Muscle layer of colon (tissue), 2 donors: ENCODE results near the gene OLFM3.

Source experiments
- H3K27ac ChIP-seq: one replicate; pipeline ENCODE4 v1.7.0; 2013; ENCODE audit warnings: low read depth, mild to moderate bottlenecking, low read length, moderate library complexity
- H3K27me3 ChIP-seq, 2 donors: one replicate each; pipeline ENCODE4 v1.7.0; 2013; ENCODE audit warnings: low read length in 2 of 2, mild to moderate bottlenecking in 2 of 2; ENCODE audit not compliant: insufficient read depth in 2 of 2, control insufficient read depth in 1 of 2
- H3K36me3 ChIP-seq: one replicate; pipeline ENCODE4 v1.7.0; 2013; ENCODE audit warnings: mild to moderate bottlenecking, low read length; ENCODE audit not compliant: insufficient read depth
- H3K4me1 ChIP-seq: one replicate; pipeline ENCODE4 v1.7.0; 2013; ENCODE audit warnings: mild to moderate bottlenecking, low read length; ENCODE audit not compliant: insufficient read depth
- H3K4me3 ChIP-seq, 2 donors: one replicate each; pipeline ENCODE4 v1.7.0; 2013; ENCODE audit warnings: low read length in 2 of 2, low read depth in 1 of 2, mild to moderate bottlenecking in 1 of 2, moderate library complexity in 1 of 2
- H3K9ac ChIP-seq: one replicate; pipeline ENCODE4 v1.7.0; 2013; ENCODE audit warnings: low read length
- H3K9me3 ChIP-seq: one replicate; pipeline ENCODE4 v1.7.0; 2013; ENCODE audit warnings: mild to moderate bottlenecking, low read length
- donor health status: abdominal sarcoma.
- donor health status: Adenocarcinoma of cecum.

The OLFM3 gene

DNA sequence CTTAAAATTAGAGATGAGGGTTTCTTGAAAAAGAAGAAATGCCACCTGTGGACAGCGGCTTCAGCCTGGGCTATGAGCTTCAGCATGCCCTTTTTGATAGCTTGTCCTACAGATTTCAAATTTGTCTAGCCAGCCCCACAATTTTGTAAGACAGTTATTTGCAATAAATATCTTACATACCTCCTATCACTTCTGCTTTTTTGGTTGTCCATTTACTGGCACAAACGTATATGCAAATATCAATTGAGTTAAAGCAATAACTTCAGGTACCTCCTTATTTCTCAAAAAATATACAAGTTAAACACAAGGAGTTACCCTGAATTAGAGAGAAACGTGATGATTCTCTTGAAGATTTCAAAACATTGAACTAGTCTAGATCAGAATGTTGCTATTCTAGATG, 53.5 kb downstream of the OLFM3 start:
- H3K4me3 ChIP-seq: no peak overlapping the region
- no peaks in the 10 kb centered on the region for H3K9me3 ChIP-seq
- H3K27ac ChIP-seq: no peak overlapping the region
- no peaks in the 10 kb centered on the region for H3K4me1 ChIP-seq
- H3K9ac ChIP-seq: no peak overlapping the region
- H3K36me3 ChIP-seq: no peaks in the 10 kb centered on the region
- H3K27me3 ChIP-seq: no peaks in the 10 kb centered on the region

DNA sequence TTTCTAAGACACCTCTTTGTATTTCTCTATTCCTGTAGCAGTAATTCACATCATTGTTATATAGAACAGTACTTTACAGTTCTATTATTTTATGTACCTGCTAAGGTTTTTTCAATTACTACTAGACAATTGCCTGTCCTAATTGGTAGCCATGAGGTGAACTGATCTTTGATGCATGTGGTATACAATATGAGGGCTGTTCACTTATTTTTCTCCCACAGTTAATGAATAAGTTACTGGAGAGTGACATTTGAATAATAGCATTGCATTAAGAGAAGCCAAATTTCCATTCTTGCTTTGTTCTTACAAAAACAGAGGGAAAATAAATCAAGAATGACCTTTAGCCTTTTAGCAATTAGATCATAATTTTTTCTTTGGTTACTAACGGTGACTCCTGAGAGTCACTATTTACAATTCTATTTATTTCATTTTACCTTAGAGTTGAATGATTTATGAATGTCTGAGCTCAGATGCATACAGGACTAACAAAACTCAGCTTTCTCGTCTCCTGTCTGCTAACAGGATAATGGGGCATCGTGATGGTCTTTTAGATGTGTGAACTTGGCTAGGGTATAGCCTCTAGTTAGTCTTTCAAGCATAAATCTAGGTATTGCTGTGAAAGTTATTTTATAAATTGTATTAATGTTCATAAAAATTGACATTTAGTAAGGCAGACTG, 54.1 kb downstream of the OLFM3 start:
- Histone ChIP-seq H3K4me1 (no peaks in the 10 kb centered on the region), H3K9me3 (no peaks in the 10 kb centered on the region), H3K9ac (no peak overlapping the region), H3K36me3 (no peaks in the 10 kb centered on the region), H3K4me3 (no peak overlapping the region), H3K27me3 (no peaks in the 10 kb centered on the region), H3K27ac (no peak overlapping the region)

GRCh38 chr1:101938681-101939080, 58.0 kb downstream of the OLFM3 start:
- no peaks in the 10 kb centered on the region for H3K9me3 ChIP-seq
- H3K9ac ChIP-seq: no peak overlapping the region
- no peak overlapping the region for H3K4me3 ChIP-seq
- no peaks in the 10 kb centered on the region for H3K4me1 ChIP-seq
- H3K27ac ChIP-seq: no peak overlapping the region
- H3K27me3 ChIP-seq: no peaks in the 10 kb centered on the region
- no peaks in the 10 kb centered on the region for H3K36me3 ChIP-seq

GRCh38 chr1:101929343-101929742, 67.4 kb downstream of the OLFM3 start:
- Histone ChIP-seq H3K27me3 (no peaks in the 10 kb centered on the region), H3K36me3 (no peaks in the 10 kb centered on the region), H3K27ac (no peak overlapping the region), H3K4me1 (no peaks in the 10 kb centered on the region), H3K4me3 (no peak overlapping the region), H3K9me3 (no peaks in the 10 kb centered on the region), H3K9ac (no peak overlapping the region)

DNA sequence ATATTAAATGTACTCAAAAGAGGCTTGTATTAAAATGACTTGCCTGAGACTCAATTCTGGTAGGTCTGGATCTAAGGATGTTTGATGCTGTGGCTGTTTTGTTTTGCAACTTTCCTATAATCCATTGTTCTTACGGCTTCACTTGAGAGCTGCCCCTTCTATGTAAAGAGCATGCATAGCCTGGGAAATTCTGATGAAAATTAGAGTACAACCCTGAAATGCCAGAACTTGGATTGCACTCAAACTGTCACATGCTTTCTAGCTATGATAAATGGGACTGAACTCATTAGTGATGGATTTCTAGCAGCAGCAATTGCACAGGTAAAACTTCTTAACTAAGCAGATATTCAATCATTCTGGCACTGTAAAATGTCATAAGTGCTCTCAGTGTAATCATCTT, 67.9 kb downstream of the OLFM3 start:
- no peaks in the 10 kb centered on the region for H3K36me3 ChIP-seq
- H3K4me3 ChIP-seq: no peak overlapping the region
- H3K27ac ChIP-seq: no peak overlapping the region
- H3K9me3 ChIP-seq: no peaks in the 10 kb centered on the region
- no peaks in the 10 kb centered on the region for H3K4me1 ChIP-seq
- H3K27me3 ChIP-seq: no peaks in the 10 kb centered on the region
- no peak overlapping the region for H3K9ac ChIP-seq

GRCh38 chr1:101924700-101925099, 72.0 kb downstream of the OLFM3 start:
- Histone ChIP-seq H3K9ac (no peak overlapping the region), H3K27ac (no peak overlapping the region), H3K4me1 (no peaks in the 10 kb centered on the region), H3K9me3 (no peaks in the 10 kb centered on the region), H3K27me3 (no peaks in the 10 kb centered on the region), H3K4me3 (no peak overlapping the region), H3K36me3 (no peaks in the 10 kb centered on the region)

- Histone ChIP-seq H3K36me3 (no peaks in the 10 kb centered on the region), H3K4me1 (no peaks in the 10 kb centered on the region), H3K9ac (no peak overlapping the region), H3K27me3 (no peaks in the 10 kb centered on the region), H3K9me3 (no peaks in the 10 kb centered on the region), H3K4me3 (no peak overlapping the region), H3K27ac (no peak overlapping the region)
Measured at GRCh38 chr1:101920577-101920976, 76.1 kb downstream of the OLFM3 start.

DNA sequence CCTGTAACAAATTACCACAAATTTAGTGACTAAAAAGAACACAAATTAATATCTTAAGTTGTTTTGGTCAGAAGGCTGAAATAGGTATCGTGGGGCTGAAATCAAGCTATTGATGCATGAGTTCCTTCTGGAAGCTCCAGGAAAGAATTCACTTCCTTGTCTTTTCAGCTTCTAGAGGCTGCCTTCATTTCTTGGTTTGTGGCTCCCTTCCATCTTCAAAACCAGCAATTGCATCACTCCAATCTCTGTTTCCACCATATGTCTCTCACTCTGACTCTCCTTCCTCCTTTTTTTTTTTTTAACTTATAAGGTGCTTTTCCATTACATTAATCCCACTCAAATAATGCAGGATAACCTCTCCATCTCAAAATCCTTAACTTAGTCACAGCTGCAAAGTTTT, 78.4 kb downstream of the OLFM3 start:
- H3K4me3 ChIP-seq: no peak overlapping the region
- H3K36me3 ChIP-seq: no peaks in the 10 kb centered on the region
- H3K9me3 ChIP-seq: no peaks in the 10 kb centered on the region

DNA sequence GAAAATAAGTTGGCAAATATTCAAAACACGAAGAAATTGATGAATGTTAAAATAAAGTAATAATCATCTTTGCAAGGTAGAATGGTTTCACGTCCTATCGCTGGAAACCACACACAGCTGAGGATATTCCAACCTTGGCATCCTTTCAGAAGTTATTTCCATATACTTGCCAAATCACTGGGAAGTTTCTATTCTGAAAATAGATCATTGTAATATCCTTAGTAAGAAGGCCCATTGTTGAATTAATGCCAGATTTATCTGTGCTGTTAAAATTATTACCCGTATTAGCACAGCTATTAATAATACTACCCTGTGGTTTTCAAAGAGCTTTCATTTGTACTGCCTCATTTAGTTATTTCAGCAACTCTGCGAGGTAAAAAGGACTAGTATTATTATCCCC, 81.1 kb downstream of the OLFM3 start:
- Histone ChIP-seq H3K9me3 (no peaks in the 10 kb centered on the region), H3K27me3 (no peaks in the 10 kb centered on the region), H3K4me1 (no peaks in the 10 kb centered on the region), H3K36me3 (no peaks in the 10 kb centered on the region), H3K27ac (no peak overlapping the region), H3K9ac (no peak overlapping the region), H3K4me3 (no peak overlapping the region)

More for the DNA sequence above, 78.4 kb downstream of the OLFM3 start:
- H3K27ac ChIP-seq: no peak overlapping the region
- H3K4me1 ChIP-seq: no peaks in the 10 kb centered on the region
- no peak overlapping the region for H3K9ac ChIP-seq
- H3K27me3 ChIP-seq: no peaks in the 10 kb centered on the region

DNA sequence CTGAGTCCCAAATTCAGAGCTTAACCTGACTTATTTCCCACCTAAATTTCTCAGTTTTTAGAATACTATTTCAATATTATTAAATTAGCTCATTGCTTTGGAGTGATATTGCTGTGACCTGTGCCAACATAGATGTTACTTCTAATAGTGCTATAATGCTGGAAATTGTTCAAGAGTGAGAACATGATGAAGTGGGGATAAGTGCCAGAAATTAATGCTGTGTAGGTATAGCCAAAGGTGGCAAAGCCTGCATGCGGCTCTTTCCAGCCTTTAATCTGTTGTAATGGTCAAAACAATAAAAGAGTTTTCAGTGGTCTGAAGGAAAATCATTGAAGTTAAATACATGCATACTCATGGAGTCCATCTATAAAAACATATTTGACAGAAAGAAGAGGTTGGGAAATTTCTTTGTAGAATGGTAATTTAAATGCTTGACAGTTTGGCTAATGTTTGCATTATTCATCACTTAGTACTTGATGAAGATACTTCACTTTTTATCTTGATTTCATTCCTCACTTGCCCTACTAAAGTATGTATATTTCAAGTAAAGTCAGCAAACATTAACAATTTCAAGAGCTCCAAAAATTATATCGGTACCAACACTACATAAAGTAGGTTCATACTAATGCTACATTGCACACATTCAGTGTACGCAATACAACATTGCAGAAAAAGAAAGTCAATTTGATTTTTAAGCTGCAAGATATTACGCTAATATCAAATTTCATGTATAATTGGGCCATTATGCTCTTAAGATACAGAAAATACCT, 82.1 kb downstream of the OLFM3 start:
- no peaks in the 10 kb centered on the region for H3K9me3 ChIP-seq
- no peaks in the 10 kb centered on the region for H3K36me3 ChIP-seq
- H3K27ac ChIP-seq: no peak overlapping the region
- no peaks in the 10 kb centered on the region for H3K27me3 ChIP-seq
- H3K9ac ChIP-seq: no peak overlapping the region
- H3K4me1 ChIP-seq: no peaks in the 10 kb centered on the region
- no peak overlapping the region for H3K4me3 ChIP-seq

DNA sequence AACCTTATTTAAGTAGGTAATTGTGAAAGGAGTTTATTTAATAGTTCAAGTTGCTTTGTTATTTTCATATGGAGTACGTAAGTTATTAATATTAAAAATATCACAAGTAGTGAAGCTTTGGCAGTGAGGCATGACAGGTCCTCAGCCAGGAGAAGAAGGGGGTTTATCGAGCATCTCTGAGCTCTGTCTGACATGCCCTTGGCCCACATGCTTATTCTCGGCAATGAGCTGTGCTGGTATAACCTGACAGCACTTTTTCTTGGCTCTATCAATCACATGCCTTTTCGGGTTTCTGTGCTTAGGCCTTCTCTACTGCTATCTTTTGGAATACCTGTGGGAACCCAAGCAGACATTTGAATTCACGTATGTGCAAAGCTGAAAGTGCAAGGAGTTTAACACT, 84.8 kb downstream of the OLFM3 start:
- no peak overlapping the region for H3K27ac ChIP-seq
- H3K4me3 ChIP-seq: no peak overlapping the region
- no peaks in the 10 kb centered on the region for H3K36me3 ChIP-seq
- H3K9ac ChIP-seq: no peak overlapping the region
- no peaks in the 10 kb centered on the region for H3K27me3 ChIP-seq
- no peaks in the 10 kb centered on the region for H3K4me1 ChIP-seq
- no peaks in the 10 kb centered on the region for H3K9me3 ChIP-seq

DNA sequence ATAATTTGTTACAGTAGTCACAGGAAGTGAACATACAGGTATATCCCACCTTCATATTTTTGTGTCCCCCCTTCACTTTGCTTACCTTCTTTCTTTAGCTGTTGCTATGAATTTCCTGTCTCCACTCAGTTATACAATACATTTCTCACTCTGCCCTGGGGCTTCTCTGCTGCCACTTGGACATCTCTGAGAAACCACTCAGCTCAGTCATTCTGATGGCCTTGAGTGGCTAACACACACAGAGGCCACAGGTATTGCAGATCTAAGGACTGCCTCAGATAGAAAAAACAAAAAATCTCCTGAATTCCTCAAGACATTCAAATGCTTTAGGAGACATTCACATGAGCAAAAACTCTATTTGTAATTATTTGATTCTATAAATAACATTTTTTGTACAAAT, 87.7 kb downstream of the OLFM3 start:
- Histone ChIP-seq H3K4me1 (no peaks in the 10 kb centered on the region), H3K27me3 (no peaks in the 10 kb centered on the region), H3K4me3 (no peak overlapping the region), H3K9ac (no peak overlapping the region), H3K27ac (no peak overlapping the region), H3K9me3 (no peaks in the 10 kb centered on the region), H3K36me3 (no peaks in the 10 kb centered on the region)
